Measurements from ENCODE around the gene KAT2B.

GRCh38 chr3:20105513-20106280 lies 65.5 kb downstream of the KAT2B start:
- TF ChIP-seq CTCF (IDR thresholded peaks at IDR 0.05 in 8 of 11, conservative IDR thresholded peaks at IDR 0.05 in 3 of 11) (no peak), POLR2AphosphoS5 (IDR thresholded peaks at IDR 0.05) (no peak), POLR2A (IDR thresholded peaks at IDR 0.05) (no peak)
